PC-3 (cell line): ENCODE data around the gene LAX1. TPM values are rescaled to one million over a fixed set of nuclear protein-coding genes. Genes with fewer than 3 reads are reported as not detected.

ENCODE experiments used
- ATAC-seq: fragments of 200-7000 bp; cut with Tn5 transposase; 2 replicates; pipeline ENCODE4 v1.9.1; 2020; ENCODE audit warnings: mild to moderate bottlenecking, moderate library complexity
- BruUV-seq: library from RNA; stranded (reverse); fragments of 400-500 nt; replicated peaks from 2 replicates; lab custom pipeline; 2021; lab: Mats Ljungman, UMichigan
- CTCF ChIA-PET: fragments of 300-600 bp; sonication (Branson Sonifier 250); formaldehyde crosslinking; loops from one replicate; lab custom pipeline; 2022; ENCODE audit warnings: antibody characterized with exemption; lab: Charles Lee
- POLR2A ChIA-PET: fragments of 300-600 bp; sonication (Branson Sonifier 250); formaldehyde crosslinking; loops from one replicate; lab custom pipeline; 2022; ENCODE audit warnings: antibody characterized with exemption; ENCODE audit not compliant: unreplicated experiment; lab: Charles Lee
- DNase-seq: peaks from one replicate; pipeline ENCODE4 v3.0.0-alpha.2; 2015
- H2AFZ ChIP-seq: fragments of 300-600 bp; sonication (generic); 2 replicates; pipeline ENCODE4 v1.6.0; 2016; ENCODE audit warnings: antibody characterized with exemption, low read length
- H3F3A ChIP-seq: fragments of 300-600 bp; sonication (generic); one replicate; pipeline ENCODE4 v1.6.0; 2017; ENCODE audit warnings: antibody characterized with exemption, low read length, control low read depth, mild to moderate bottlenecking; ENCODE audit not compliant: unreplicated experiment
- H3K27ac ChIP-seq: fragments of 300-600 bp; sonication (generic); 2 replicates; pipeline ENCODE4 v1.5.1; 2016; ENCODE audit warnings: mild to moderate bottlenecking, low read length
- H3K27me3 ChIP-seq: fragments of 300-600 bp; sonication (generic); 2 replicates; pipeline ENCODE4 v1.6.1; 2016; ENCODE audit warnings: low read length, mixed read lengths
- H3K36me3 ChIP-seq: fragments of 300-600 bp; sonication (generic); 2 replicates; pipeline ENCODE4 v1.6.1; 2016; ENCODE audit warnings: low read depth, mixed run types, low read length, mixed read lengths
- H3K4me1 ChIP-seq: fragments of 300-600 bp; sonication (generic); 2 replicates; pipeline ENCODE4 v1.5.1; 2016; ENCODE audit warnings: low read length; ENCODE audit not compliant: insufficient read depth
- H3K4me2 ChIP-seq: fragments of 300-600 bp; sonication (generic); 2 replicates; pipeline ENCODE4 v1.6.0; 2016; ENCODE audit warnings: low read length
- H3K4me3 ChIP-seq: fragments of 300-600 bp; sonication (generic); 2 replicates; pipeline ENCODE4 v1.5.1; 2016; ENCODE audit warnings: mild to moderate bottlenecking, low read length, mixed read lengths
- H3K79me2 ChIP-seq: fragments of 300-600 bp; sonication (generic); 2 replicates; pipeline ENCODE4 v1.6.1; 2017; ENCODE audit warnings: low read length, mixed read lengths
- H3K9ac ChIP-seq: fragments of 300-600 bp; sonication (generic); 2 replicates; pipeline ENCODE4 v1.6.0; 2016; ENCODE audit warnings: mild to moderate bottlenecking, low read length
- H3K9me2 ChIP-seq: fragments of 300-600 bp; sonication (generic); replicated peaks from 2 replicates; pipeline ENCODE4 v1.6.1; 2016; ENCODE audit warnings: mixed run types, low read length, mixed read lengths
- H3K9me3 ChIP-seq: fragments of 300-600 bp; sonication (generic); 2 replicates; pipeline ENCODE4 v1.6.1; 2016; ENCODE audit warnings: low read length, mixed read lengths
- H4K20me1 ChIP-seq: fragments of 300-600 bp; sonication (generic); 2 replicates; pipeline ENCODE4 v1.6.1; 2016; ENCODE audit warnings: low read length, mixed read lengths
- CTCF ChIP-seq: fragments of 300-600 bp; sonication (generic); conservative IDR thresholded peaks from 2 replicates; pipeline ENCODE4 v1.5.1; 2017; ENCODE audit warnings: antibody characterized with exemption, low read depth, mild to moderate bottlenecking, low read length
- EZH2 ChIP-seq: fragments of 300-600 bp; sonication (generic); IDR thresholded peaks from one replicate; pipeline ENCODE4 v1.6.1; 2017; ENCODE audit warnings: antibody characterized with exemption, mild to moderate bottlenecking, low read length; ENCODE audit not compliant: unreplicated experiment
- EZH2phosphoT487 ChIP-seq: fragments of 300-600 bp; sonication (generic); IDR thresholded peaks from 2 replicates; pipeline ENCODE4 v1.6.1; 2018; ENCODE audit warnings: mild to moderate bottlenecking, antibody characterized with exemption, low read length, borderline replicate concordance
- intact Hi-C: fragments of 100-400 bp; cut with micrococcal nuclease; formaldehyde crosslinking; loops from 2 replicates; pipeline ENCODE4 v1.9.0; 2023
- total RNA-seq: library from RNA; depleted of rRNA; stranded (reverse); fragments of >200 nt; gene quantifications from 2 replicates; pipeline ENCODE4 v1.2.3, GENCODE V29; 2014

The LAX1 gene
- total RNA-seq, 1 experiment from 2014 or later, result not detected

- no peak overlapping the region for H3K9ac ChIP-seq
- ATAC-seq, result no peak
- ChIA-PET POLR2A (no interaction called here), CTCF (no interaction called here)
- no peak for DNase-seq
- H3K9me2 ChIP-seq, result no peaks in the 10 kb centered on the region
- H4K20me1 ChIP-seq, result no peaks in the 10 kb centered on the region; the same call in 1 of the 2 replicates
- no peak overlapping the region for H3K4me2 ChIP-seq
- no peaks in the 10 kb centered on the region for H3K27me3 ChIP-seq
- no peaks in the 10 kb centered on the region for H3K4me1 ChIP-seq
- intact Hi-C loops, result no loop called here
- H3K4me3 ChIP-seq, result no peak overlapping the region
- no peak for TF ChIP-seq EZH2phosphoT487
- TF ChIP-seq EZH2, result no peak
- no peak for TF ChIP-seq CTCF
- no peaks in the 10 kb centered on the region for H3K9me3 ChIP-seq
- H2AFZ ChIP-seq, result no peak overlapping the region
- no peaks in the 10 kb centered on the region for H3F3A ChIP-seq
- peaks cover 84% of the 10 kb centered on the region for H3K79me2 ChIP-seq
- H3K36me3 ChIP-seq, result peaks cover 33% of the 10 kb centered on the region
- no peak overlapping the region for H3K27ac ChIP-seq
- BruUV-seq, result no TSS peak
Observed at GRCh38 chr1:203807196-203807595, 42.2 kb downstream of the LAX1 start.

- no peak for DNase-seq
- ATAC-seq, result no peak
- no peak overlapping the region for H3K4me2 ChIP-seq
- H2AFZ ChIP-seq, result no peak overlapping the region
- TF ChIP-seq CTCF (no peak), EZH2phosphoT487 (no peak), EZH2 (no peak)
- peaks cover 3% of the 10 kb centered on the region; the same call in 1 of the 2 replicates for H4K20me1 ChIP-seq
- peaks cover 53% of the 10 kb centered on the region for H3K79me2 ChIP-seq
- peaks cover 41% of the 10 kb centered on the region for H3K36me3 ChIP-seq
- no peaks in the 10 kb centered on the region for H3K9me3 ChIP-seq
- no peaks in the 10 kb centered on the region for H3K27me3 ChIP-seq
- CTCF ChIA-PET, result no interaction called here
- H3K9ac ChIP-seq, result no peak overlapping the region
- H3K4me3 ChIP-seq, result no peak overlapping the region
- no peaks in the 10 kb centered on the region for H3K4me1 ChIP-seq
- BruUV-seq, result no TSS peak
- H3K9me2 ChIP-seq, result no peaks in the 10 kb centered on the region
- intact Hi-C loops, result no loop called here
- POLR2A ChIA-PET, result no interaction called here
- H3F3A ChIP-seq, result no peaks in the 10 kb centered on the region
- H3K27ac ChIP-seq, result no peak overlapping the region
Observed at GRCh38 chr1:203813581-203814341, 48.8 kb downstream of the LAX1 start.

GRCh38 chr1:203818399-203818798 is 53.4 kb downstream of the LAX1 start:
- H3K9me2 ChIP-seq, result no peaks in the 10 kb centered on the region
- ATAC-seq, result no peak
- BruUV-seq, result no TSS peak
- intact Hi-C loops, result no loop called here
- ChIA-PET POLR2A (no interaction called here), CTCF (no interaction called here)
- H3K27ac ChIP-seq, result no peak overlapping the region
- no peaks in the 10 kb centered on the region for H3F3A ChIP-seq
- DNase-seq, result no peak
- H3K36me3 ChIP-seq, result peaks cover 58% of the 10 kb centered on the region
- H2AFZ ChIP-seq, result no peak overlapping the region
- no peak overlapping the region for H3K9ac ChIP-seq
- no peak overlapping the region for H3K4me2 ChIP-seq
- H3K4me3 ChIP-seq, result no peak overlapping the region
- no peaks in the 10 kb centered on the region for H3K4me1 ChIP-seq
- TF ChIP-seq EZH2 (no peak), EZH2phosphoT487 (no peak), CTCF (no peak)
- no peaks in the 10 kb centered on the region for H3K9me3 ChIP-seq
- peaks cover 43% of the 10 kb centered on the region for H3K79me2 ChIP-seq
- H3K27me3 ChIP-seq, result no peaks in the 10 kb centered on the region
- H4K20me1 ChIP-seq, result peaks cover 3% of the 10 kb centered on the region; the same call in 1 of the 2 replicates
